Thoracic aorta (tissue), 2 donors: ENCODE results near the gene TCF7. TPM values are rescaled to one million over a fixed set of nuclear protein-coding genes. Genes with fewer than 3 reads are reported as not detected.

Experiments used
- ATAC-seq: fragments of 150-250 bp; one replicate; pipeline ENCODE4 v1.8.0; 2017; ENCODE audit warnings: low read depth; ENCODE audit not compliant: insufficient number of reproducible peaks, low FRiP score
- DNase-seq: peaks from one replicate; pipeline ENCODE4 v3.0.0-alpha.2; 2020; ENCODE audit warnings: low spot score
- H3K27ac ChIP-seq, 2 donors: fragments of 200-600 bp; sonication (generic); 1 replicate in 1 of 2; 2 replicates in 1 of 2; pipeline ENCODE4 v1.5.1; 2016; ENCODE audit warnings: mild to moderate bottlenecking in 2 of 2, moderate library complexity in 2 of 2
- H3K27me3 ChIP-seq: fragments of 200-600 bp; sonication (generic); replicated peaks from 2 replicates; pipeline ENCODE4 v1.6.0; 2016; ENCODE audit warnings: mild to moderate bottlenecking; ENCODE audit not compliant: insufficient read depth
- H3K36me3 ChIP-seq: fragments of 200-600 bp; sonication (generic); one replicate; pipeline ENCODE4 v1.5.1; 2016
- H3K4me1 ChIP-seq, 2 donors: fragments of 200-600 bp; sonication (generic); 1 replicate in 1 of 2; 2 replicates in 1 of 2; pipeline versions ENCODE4 v1.5.1 to v1.6.0; 2016; ENCODE audit warnings: low read depth in 2 of 2, mild to moderate bottlenecking in 1 of 2; ENCODE audit not compliant: control insufficient read depth in 1 of 2
- H3K4me3 ChIP-seq: fragments of 200-600 bp; sonication (generic); 2 replicates; pipeline ENCODE4 v1.5.1; 2016; ENCODE audit warnings: mild to moderate bottlenecking
- H3K9me3 ChIP-seq: fragments of 200-600 bp; sonication (generic); 2 replicates; pipeline ENCODE4 v1.5.1; 2016
- CTCF ChIP-seq: fragments of 200-600 bp; sonication (generic); IDR thresholded peaks from one replicate; pipeline ENCODE4 v1.5.1; 2019; ENCODE audit warnings: antibody characterized with exemption
- total RNA-seq, 2 donors: library from RNA; depleted of rRNA; stranded (reverse); fragments of >200 nt; gene quantifications; one replicate each; pipeline versions ENCODE4 v1.1.0 to v1.2.3, GENCODE V29; 2016

Gene TCF7
- total RNA-seq, 2 donors from 2014 or later: 0.54 to 2.1 TPM

- no peak for DNase-seq
- Histone ChIP-seq H3K4me1 (peaks cover 6 to 16% of the 10 kb centered on the region in 2 donors), H3K36me3 (no peaks in the 10 kb centered on the region), H3K4me3 (no peak overlapping the region), H3K9me3 (no peaks in the 10 kb centered on the region), H3K27ac (no peak overlapping the region), H3K27me3 (no peaks in the 10 kb centered on the region)
- TF ChIP-seq CTCF: no peak
- no peak for ATAC-seq
These were observed 2.6 kb downstream of the TCF7 start for GRCh38 chr5:134116789-134117761.

GRCh38 chr5:134118212-134118835 is 3.8 kb downstream of the TCF7 start:
- H3K27ac ChIP-seq: no peak overlapping the region
- H3K4me1 ChIP-seq: peaks cover 5 to 15% of the 10 kb centered on the region in 2 donors
- no peak overlapping the region for H3K4me3 ChIP-seq
- TF ChIP-seq CTCF: no peak
- no peak for ATAC-seq
- H3K36me3 ChIP-seq: no peaks in the 10 kb centered on the region
- no peak for DNase-seq
- no peaks in the 10 kb centered on the region for H3K27me3 ChIP-seq
- H3K9me3 ChIP-seq: no peaks in the 10 kb centered on the region

- Histone ChIP-seq H3K36me3 (no peaks in the 10 kb centered on the region), H3K27ac (no peak overlapping the region), H3K9me3 (no peaks in the 10 kb centered on the region), H3K27me3 (no peaks in the 10 kb centered on the region), H3K4me1 (peaks cover under 1 to 7% of the 10 kb centered on the region in 2 donors), H3K4me3 (no peak overlapping the region)
- ATAC-seq: no peak
- TF ChIP-seq CTCF: no peak
- no peak for DNase-seq
These were observed 5.2 kb downstream of the TCF7 start for GRCh38 chr5:134119720-134120119.

GRCh38 chr5:134120386-134121138 is 6.1 kb downstream of the TCF7 start:
- ATAC-seq (no peak), DNase-seq (no peak)
- Histone ChIP-seq H3K36me3 (no peaks in the 10 kb centered on the region), H3K27ac (no peak overlapping the region), H3K4me1 (peaks cover 9 to 11% of the 10 kb centered on the region in 2 donors), H3K27me3 (no peaks in the 10 kb centered on the region), H3K9me3 (no peaks in the 10 kb centered on the region), H3K4me3 (no peak overlapping the region)
- no peak for TF ChIP-seq CTCF

- TF ChIP-seq CTCF: no peak
- no peak for ATAC-seq
- Histone ChIP-seq H3K4me1 (peaks cover 15 to 28% of the 10 kb centered on the region in 2 donors), H3K27me3 (no peaks in the 10 kb centered on the region), H3K36me3 (no peaks in the 10 kb centered on the region), H3K27ac (no peak overlapping the region), H3K4me3 (no peak overlapping the region), H3K9me3 (no peaks in the 10 kb centered on the region)
- DNase-seq: no peak
These were observed 8.0 kb downstream of the TCF7 start for GRCh38 chr5:134122530-134122929.
